Adrenal gland (tissue), 12 donors: ENCODE measurements around the gene USP10. TPM values are rescaled to one million over a fixed set of nuclear protein-coding genes. Genes with fewer than 3 reads are reported as not detected.

Source experiments
- DNase-seq, 7 donors: peaks; one replicate each; pipeline ENCODE4 v3.0.0-alpha.2; 2019 to 2020
- H3K27ac ChIP-seq, 5 donors: fragments of 200-600 bp; sonication (generic) in 4 of 5; 1 replicate in 3 of 5; 2 replicates in 2 of 5; pipeline versions ENCODE4 v1.5.1 to v1.8.0; 2016 to 2020; ENCODE audit warnings: mild to moderate bottlenecking in 1 of 5
- H3K27me3 ChIP-seq: fragments of 200-600 bp; 2 replicates; pipeline ENCODE4 v1.8.0; 2021
- H3K36me3 ChIP-seq, 2 donors: fragments of 200-600 bp; replicated peaks in 1 of 2; 1 replicate in 1 of 2; 2 replicates in 1 of 2; pipeline versions ENCODE4 v1.5.1 to v1.8.0; 2018 to 2022
- H3K4me1 ChIP-seq, 2 donors: fragments of 200-600 bp; replicated peaks in 1 of 2; 1 replicate in 1 of 2; 2 replicates in 1 of 2; pipeline versions ENCODE4 v1.5.1 to v1.8.0; 2018 to 2021
- H3K4me3 ChIP-seq, 4 donors: fragments of 200-600 bp; sonication (generic) in 3 of 4; one replicate each; pipeline ENCODE4 v1.5.1; 2016 to 2018
- H3K9me3 ChIP-seq, 3 donors: fragments of 200-600 bp; sonication (generic) in 1 of 3; replicated peaks in 1 of 3; 1 replicate in 2 of 3; 2 replicates in 1 of 3; pipeline versions ENCODE4 v1.5.1 to v1.8.0; 2016 to 2021
- CTCF ChIP-seq, 6 experiments: fragments of 450-650 bp in 4 of 6; fragments of 200-600 bp in 2 of 6; sonication (generic) in 1 of 6; IDR thresholded peaks; 1 replicate in 5 of 6; 2 replicates in 1 of 6; pipeline versions ENCODE4 v1.5.1 to v1.8.0; 2016 to 2021; ENCODE audit warnings: antibody characterized with exemption in 6 of 6, mild to moderate bottlenecking in 2 of 6, moderate library complexity in 1 of 6
- POLR2A ChIP-seq, 2 donors: fragments of 450-650 bp; IDR thresholded peaks; one replicate each; pipeline ENCODE4 v1.6.1; 2017; ENCODE audit warnings: antibody characterized with exemption in 2 of 2, mild to moderate bottlenecking in 2 of 2, moderate library complexity in 1 of 2
- WGBS, 4 donors: extraction: QIAGEN DNeasy Blood & Tissue Kit in 2 of 4; methylation state at CpG; one replicate each; pipeline versions ENCODE4 v1.1.5 to v1.1.7; 2013 to 2017; 5-methylcytosine and 5-hydroxymethylcytosine counted together
- intact Hi-C, 2 donors: fragments of 100-400 bp; cut with DNase I; formaldehyde crosslinking; loops; one replicate each; pipeline versions ENCODE4 v1.14.1 to v1.15.0; 2022 to 2023
- polyA plus RNA-seq, 3 donors: library from polyadenylated mRNA; stranded (reverse); fragments of 200-250 nt in 2 of 3; fragments of 350-450 nt in 1 of 3; fragmentation: Illumina TruSeq in 1 of 3; extraction: RNeasy Lipid Tissue Mini Kit (QIAGEN cat#74804) in 1 of 3; gene quantifications; one replicate each; pipeline ENCODE4 v1.2.3, GENCODE V29; 2013 to 2014
- total RNA-seq, 9 donors: library from RNA; depleted of rRNA in 4 of 9; stranded (reverse); fragments of >200 nt in 4 of 9; fragments of 120-200 nt in 1 of 9; fragmentation: NEBNext Ultra II Directional in 1 of 9; extraction: Animal tissue kit (Norgen Biotek cat#: 25700) in 1 of 9; gene quantifications; one replicate each; pipeline versions ENCODE4 v1.1.0 to v1.2.4, GENCODE V29; 2013 to 2023
- donor health status: healthy with polysubstance abuse.
- donor health status: Bipolar disorder and iron deficiency.
- donor health status: DM: yes; HTN: yes; CAD: no.
- donor health status: DM: no; HTN: no; CAD: no.
- donor health status: DM: no; HTN: no; CAD: no.
- donor health status: DM: yes; HTN: yes; CAD: no.

Gene USP10
- total and polyA plus RNA-seq, 12 donors: 16.2 to 154 (median 60.4) TPM

- Histone ChIP-seq H3K4me3 (no peak overlapping the region), H3K27ac (peak overlapping the region in 1 of 5 donors; percentile 39), H3K9me3 (no peaks in the 10 kb centered on the region), H3K36me3 (no peaks in the 10 kb centered on the region), H3K4me1 (peaks cover 10 to 53% of the 10 kb centered on the region in 2 donors), H3K27me3 (no peaks in the 10 kb centered on the region)
- DNase-seq: peak; percentile 84 to 97 (median 91)
- intact Hi-C loops: loop anchor here (5.0 to 10.0 kb wide), 3 partner anchors 54 to 214 kb away; no protein-coding TSS in a partner anchor
- 11 to 15% (median 13%) methylated on average over 12 of the region's 12 CpGs for WGBS, 4 donors
- TF ChIP-seq POLR2A (IDR thresholded peaks at IDR 0.05) (no peak), CTCF (IDR thresholded peaks at IDR 0.05) (peak; percentile 89 to 98 (median 94))
Measured at GRCh38 chr16:84726079-84726668, 26.4 kb downstream of the USP10 start.

GRCh38 chr16:84726669-84727467 is 27.1 kb downstream of the USP10 start:
- intact Hi-C loops: loop anchor here (5.0 to 10.0 kb wide), 3 partner anchors 55 to 215 kb away; no protein-coding TSS in a partner anchor
- Histone ChIP-seq H3K4me3 (no peak overlapping the region), H3K27ac (peak overlapping the region in 1 of 5 donors; percentile 42), H3K9me3 (no peaks in the 10 kb centered on the region), H3K27me3 (no peaks in the 10 kb centered on the region), H3K36me3 (no peaks in the 10 kb centered on the region), H3K4me1 (peaks cover 10 to 57% of the 10 kb centered on the region in 2 donors)
- no peak for TF ChIP-seq CTCF (IDR thresholded peaks at IDR 0.05)
- TF ChIP-seq POLR2A (IDR thresholded peaks at IDR 0.05): no peak
- 64 to 73% (median 71%) methylated on average over 13 to 14 of the region's 14 CpGs for WGBS, 4 donors
- peak in 2 of 7 donors; percentile 27 to 34 for DNase-seq

GRCh38 chr16:84728853-84729424 is 29.1 kb downstream of the USP10 start:
- DNase-seq: no peak
- H3K4me1 ChIP-seq: peaks cover 10 to 45% of the 10 kb centered on the region in 2 donors
- 93 to 94% (median 93%) methylated on average over 10 of the region's 10 CpGs for WGBS, 4 donors
- no peak overlapping the region for H3K4me3 ChIP-seq
- intact Hi-C loops: loop anchor here (5.0 to 10.0 kb wide), 3 partner anchors 57 to 217 kb away; no protein-coding TSS in a partner anchor
- H3K36me3 ChIP-seq: no peaks in the 10 kb centered on the region
- no peaks in the 10 kb centered on the region for H3K27me3 ChIP-seq
- no peaks in the 10 kb centered on the region for H3K9me3 ChIP-seq
- no peak overlapping the region for H3K27ac ChIP-seq
- TF ChIP-seq POLR2A (IDR thresholded peaks at IDR 0.05): no peak
- no peak for TF ChIP-seq CTCF (IDR thresholded peaks at IDR 0.05)
